ENCODE measurements around the gene TEC.
A peak's percentile ranks its signal among the peaks of the same experiment; 100 is the strongest.
"Not testable (repeated sequence)": the region's sequence is repeated elsewhere in the genome, so short reads cannot be mapped to it uniquely, and the experiment has no call there.

The TEC gene

GRCh38 chr4:48290146-48290772 is 20.6 kb upstream of the TEC start:
- TF ChIP-seq CTCF (conservative IDR thresholded peaks at IDR 0.05; ENCODE audit: low read depth) = peak; percentile 31; the same call in 1 of the 2 replicates
- peak; percentile 42 for DNase-seq (ENCODE audit: low spot score)
- ChIA-PET POLR2A (ENCODE audit: low non-redundant PET) (no interaction called here), CTCF (interaction anchor here (1.0 to 1.3 kb wide), 3 partner anchors 15 to 19 kb away, joined by 3 to 5 read pairs (median 4); no protein-coding TSS in a partner anchor)
- H3K27ac ChIP-seq = no peak overlapping the region

- POLR2A ChIA-PET (ENCODE audit: low non-redundant PET); DNase-seq (ENCODE audit: low spot score); H3K27ac ChIP-seq; CTCF ChIA-PET: not testable (repeated sequence)
Observed at GRCh38 chr4:48286060-48286459, 16.4 kb upstream of the TEC start.

- CTCF ChIA-PET; DNase-seq (ENCODE audit: low spot score); H3K27ac ChIP-seq; POLR2A ChIA-PET (ENCODE audit: low non-redundant PET): not testable (repeated sequence)
Observed at GRCh38 chr4:48285640-48286039, 16.0 kb upstream of the TEC start.

GRCh38 chr4:48275686-48276085 is 6.0 kb upstream of the TEC start:
- TF ChIP-seq CTCF (conservative IDR thresholded peaks at IDR 0.05; ENCODE audit: low read depth) = no peak
- ChIA-PET POLR2A (ENCODE audit: low non-redundant PET) (no interaction called here), CTCF (no interaction called here)
- no peak for DNase-seq (ENCODE audit: low spot score)
- H3K27ac ChIP-seq = no peak overlapping the region

GRCh38 chr4:48275247-48275646 is 5.6 kb upstream of the TEC start:
- DNase-seq (ENCODE audit: low spot score) = no peak
- CTCF ChIA-PET = interaction anchor here (0.6 to 0.7 kb wide), 3 partner anchors 15 to 110 kb away, joined by 3 to 9 read pairs (median 4); no protein-coding TSS in a partner anchor

GRCh38 chr4:48271626-48272025 is 2.0 kb upstream of the TEC start:
- H3K27ac ChIP-seq = no peak overlapping the region
- TF ChIP-seq CTCF (conservative IDR thresholded peaks at IDR 0.05; ENCODE audit: low read depth) = no peak
- no peak for DNase-seq (ENCODE audit: low spot score)
- POLR2A ChIA-PET (ENCODE audit: low non-redundant PET) = no interaction called here
- CTCF ChIA-PET = interaction anchor here (0.5 kb wide), 1 partner anchor 28 kb away, joined by 4 read pairs; no protein-coding TSS in a partner anchor

More at GRCh38 chr4:48275247-48275646, 5.6 kb upstream of the TEC start:
- no peak; the same call in 1 of the 2 replicates for TF ChIP-seq CTCF (conservative IDR thresholded peaks at IDR 0.05; ENCODE audit: low read depth)
- H3K27ac ChIP-seq = no peak overlapping the region
- POLR2A ChIA-PET (ENCODE audit: low non-redundant PET) = no interaction called here

GRCh38 chr4:48270951-48271473 is 1.4 kb upstream of the TEC start:
- TF ChIP-seq CTCF (conservative IDR thresholded peaks at IDR 0.05; ENCODE audit: low read depth) = no peak
- ChIA-PET CTCF (interaction anchor here (0.6 to 0.7 kb wide), 2 partner anchors 17 to 590 kb away, joined by 3 to 5 read pairs; no protein-coding TSS in a partner anchor), POLR2A (ENCODE audit: low non-redundant PET) (no interaction called here)
- no peak for DNase-seq (ENCODE audit: low spot score)
- H3K27ac ChIP-seq = no peak overlapping the region

Measured in RWPE1 (cell line).